ENCODE results near the gene S1PR4.

GRCh38 chr19:3152419-3152780 lies 26.2 kb upstream of the S1PR4 start:
- TF ChIP-seq CTCF (IDR thresholded peaks at IDR 0.05; ENCODE audit: low read length): no peak
- no peak for TF ChIP-seq EZH2phosphoT487 (IDR thresholded peaks at IDR 0.05; ENCODE audit: low read length)
- no peak for TF ChIP-seq EZH2 (optimal IDR thresholded peaks at IDR 0.05; ENCODE audit: low read depth, low read length)
